ENCODE results near the gene RELL1.

The RELL1 gene

GRCh38 chr4:37667197-37668100, 18.7 kb downstream of the RELL1 start:
- POLR2A ChIA-PET, result no interaction called here
- Histone ChIP-seq H3K27ac (ENCODE audit: extremely low read depth, low read depth, low read length) (no peak overlapping the region), H3K9me3 (ENCODE audit: control insufficient read depth, insufficient read depth, low read depth, low read length) (no peaks in the 10 kb centered on the region), H3K36me3 (ENCODE audit: control insufficient read depth in 2 of 2, insufficient read depth in 1 of 2, low read length in 2 of 2) (no peaks in the 10 kb centered on the region), H3K4me3 (ENCODE audit: low read depth, low read length) (no peak overlapping the region), H3K4me1 (ENCODE audit: control insufficient read depth, insufficient read depth, low read length) (no peaks in the 10 kb centered on the region; the same call in 1 of the 2 replicates)
- TF ChIP-seq ZNF768 (tag by site-specific recombination; IDR thresholded peaks at IDR 0.05) (peak; percentile 62; the same call in 1 of the 2 replicates), ZNF626 (tag by site-specific recombination; IDR thresholded peaks at IDR 0.05) (no peak)
- CTCF ChIA-PET, result interaction anchor here (0.6 kb wide), 1 partner anchor 64 kb away, joined by 3 read pairs; no protein-coding TSS in a partner anchor

DNA sequence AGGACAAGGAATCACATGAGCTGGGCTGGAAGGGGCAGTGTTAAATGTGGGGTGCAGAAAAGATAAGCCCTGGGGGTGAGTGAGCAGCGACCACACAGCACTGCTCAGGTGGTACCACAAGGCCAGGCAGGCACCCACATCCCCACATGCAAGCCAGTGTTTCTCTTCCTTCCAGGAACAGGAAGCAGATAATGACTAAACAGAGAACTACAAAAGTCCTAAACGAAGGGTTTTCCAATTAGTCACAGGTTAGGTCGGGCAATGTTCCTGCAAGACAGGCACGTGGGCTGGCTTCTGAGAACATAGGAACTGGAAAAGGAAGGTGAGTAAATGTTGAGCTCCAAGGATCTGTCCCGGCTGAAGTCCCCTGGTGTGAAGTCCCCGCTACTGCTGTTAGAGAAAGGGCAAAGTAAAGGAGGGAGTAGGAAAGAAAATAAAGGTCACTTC, 19.5 kb downstream of the RELL1 start:
- Histone ChIP-seq H3K27ac (ENCODE audit: extremely low read depth, low read depth, low read length) (no peak overlapping the region), H3K9me3 (ENCODE audit: control insufficient read depth, insufficient read depth, low read depth, low read length) (no peaks in the 10 kb centered on the region), H3K4me3 (ENCODE audit: low read depth, low read length) (no peak overlapping the region), H3K4me1 (ENCODE audit: control insufficient read depth, insufficient read depth, low read length) (peaks cover 3% of the 10 kb centered on the region), H3K36me3 (ENCODE audit: control insufficient read depth in 2 of 2, insufficient read depth in 1 of 2, low read length in 2 of 2) (no peaks in the 10 kb centered on the region)
- ChIA-PET POLR2A (no interaction called here), CTCF (interaction anchor here (0.6 kb wide), 1 partner anchor 64 kb away, joined by 3 read pairs; no protein-coding TSS in a partner anchor)
- TF ChIP-seq ZNF211 (tag by site-specific recombination; IDR thresholded peaks at IDR 0.05; ENCODE audit: low read depth) (no peak), ZNF366 (tag by site-specific recombination; conservative IDR thresholded peaks at IDR 0.05) (peak; percentile 42; the same call in 1 of the 2 replicates), BCL6B (tag by site-specific recombination; IDR thresholded peaks at IDR 0.05) (peak; percentile 81), ZBTB21 (tag by site-specific recombination; IDR thresholded peaks at IDR 0.05) (no peak), TRIM28 (IDR thresholded peaks at IDR 0.05; ENCODE audit: borderline replicate concordance, low read length) (peak; percentile 70; the same call in 1 of the 2 replicates), PRDM1 (tag by site-specific recombination; IDR thresholded peaks at IDR 0.05) (peak; percentile 63), FEZF1 (tag by site-specific recombination; IDR thresholded peaks at IDR 0.05) (peak; percentile 66), SETDB1 (IDR thresholded peaks at IDR 0.05; ENCODE audit: insufficient read length, low read length) (peak; percentile 18), ZNF600 (tag by site-specific recombination; IDR thresholded peaks at IDR 0.05) (peak; percentile 92)
- TF ChIP-seq, protein P1, sequence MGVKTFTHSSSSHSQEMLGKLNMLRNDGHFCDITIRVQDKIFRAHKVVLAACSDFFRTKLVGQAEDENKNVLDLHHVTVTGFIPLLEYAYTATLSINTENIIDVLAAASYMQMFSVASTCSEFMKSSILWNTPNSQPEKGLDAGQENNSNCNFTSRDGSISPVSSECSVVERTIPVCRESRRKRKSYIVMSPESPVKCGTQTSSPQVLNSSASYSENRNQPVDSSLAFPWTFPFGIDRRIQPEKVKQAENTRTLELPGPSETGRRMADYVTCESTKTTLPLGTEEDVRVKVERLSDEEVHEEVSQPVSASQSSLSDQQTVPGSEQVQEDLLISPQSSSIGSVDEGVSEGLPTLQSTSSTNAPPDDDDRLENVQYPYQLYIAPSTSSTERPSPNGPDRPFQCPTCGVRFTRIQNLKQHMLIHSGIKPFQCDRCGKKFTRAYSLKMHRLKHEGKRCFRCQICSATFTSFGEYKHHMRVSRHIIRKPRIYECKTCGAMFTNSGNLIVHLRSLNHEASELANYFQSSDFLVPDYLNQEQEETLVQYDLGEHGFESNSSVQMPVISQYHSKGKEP (tag by site-specific recombination; IDR thresholded peaks at IDR 0.05), result no peak

DNA sequence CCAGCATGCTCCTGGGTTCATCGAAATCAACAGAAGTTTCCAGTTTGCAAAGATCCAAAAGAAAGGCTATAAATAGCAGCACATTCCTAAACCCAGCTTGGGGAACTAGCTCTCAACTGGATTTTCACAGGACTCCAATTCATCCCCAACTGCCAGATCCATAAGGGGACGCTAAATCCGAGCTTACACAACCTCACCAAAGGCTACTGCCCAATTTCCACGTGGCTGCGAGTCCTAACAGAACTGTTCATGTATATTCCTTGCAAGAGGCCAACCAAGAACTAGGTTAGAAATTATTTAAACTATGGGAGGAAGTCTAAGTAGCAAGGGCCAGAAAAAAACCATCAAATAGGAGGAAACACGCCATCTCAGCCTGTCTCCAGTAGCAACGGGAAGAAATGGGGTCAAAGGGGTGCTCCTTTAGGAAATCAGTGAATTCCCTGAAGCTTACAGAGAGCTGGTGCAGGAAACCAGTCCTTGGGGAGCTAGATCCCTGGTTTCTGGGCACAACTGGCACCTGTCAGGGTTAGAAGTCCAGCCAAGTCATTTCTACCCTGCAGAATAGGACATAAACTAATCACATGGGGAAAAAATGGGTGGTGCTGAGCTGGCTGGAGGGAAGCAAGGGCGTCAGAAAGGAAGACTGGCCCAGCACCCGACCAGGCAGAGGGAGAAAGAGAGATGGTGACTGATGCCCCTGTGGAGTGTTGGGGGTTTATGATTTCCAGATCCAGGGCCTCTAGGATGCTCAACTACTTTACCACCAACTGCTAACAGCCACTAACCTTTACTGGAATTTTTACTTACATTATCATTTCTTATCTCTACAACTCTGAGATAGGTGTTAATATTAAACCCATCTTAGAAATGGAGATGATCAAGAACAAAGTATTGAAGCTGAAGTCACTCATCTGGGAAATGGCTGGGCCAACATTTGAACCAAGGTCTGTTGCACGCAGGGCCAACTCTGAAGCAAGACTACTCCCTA, 20.5 kb downstream of the RELL1 start:
- peaks cover 3% of the 10 kb centered on the region for H3K4me1 ChIP-seq (ENCODE audit: control insufficient read depth, insufficient read depth, low read length)
- TF ChIP-seq ZNF658 (tag by site-specific recombination; IDR thresholded peaks at IDR 0.05), result no peak
- no peak for TF ChIP-seq ZNF837 (tag by site-specific recombination; IDR thresholded peaks at IDR 0.05)
- TF ChIP-seq ZFP3 (tag by site-specific recombination; IDR thresholded peaks at IDR 0.05; ENCODE audit: low read depth), result no peak
- TF ChIP-seq ZNF148 (tag by site-specific recombination; IDR thresholded peaks at IDR 0.05; ENCODE audit: borderline replicate concordance), result no peak
- TF ChIP-seq ZNF398 (tag by site-specific recombination; IDR thresholded peaks at IDR 0.05), result no peak
- TF ChIP-seq ZSCAN30 (tag by site-specific recombination; IDR thresholded peaks at IDR 0.05), result no peak
- TF ChIP-seq ZNF350 (tag by site-specific recombination; IDR thresholded peaks at IDR 0.05), result no peak
- no peak for TF ChIP-seq ZNF202 (tag by site-specific recombination; IDR thresholded peaks at IDR 0.05; ENCODE audit: borderline replicate concordance)
- no peak for TF ChIP-seq ZNF560 (tag by site-specific recombination; IDR thresholded peaks at IDR 0.05; ENCODE audit: borderline replicate concordance)
- CTCF ChIA-PET, result interaction anchor here (0.6 kb wide), 1 partner anchor 1173 kb away, joined by 4 read pairs; no protein-coding TSS in a partner anchor
- H3K36me3 ChIP-seq (ENCODE audit: control insufficient read depth in 2 of 2, insufficient read depth in 1 of 2, low read length in 2 of 2), result no peaks in the 10 kb centered on the region
- POLR2A ChIA-PET, result no interaction called here
- H3K27ac ChIP-seq (ENCODE audit: extremely low read depth, low read depth, low read length), result no peak overlapping the region
- no peaks in the 10 kb centered on the region for H3K9me3 ChIP-seq (ENCODE audit: control insufficient read depth, insufficient read depth, low read depth, low read length)
- no peak overlapping the region for H3K4me3 ChIP-seq (ENCODE audit: low read depth, low read length)
